Measurements from ENCODE around the gene SLC36A4.
"Not testable (repeated sequence)": the region's sequence is repeated elsewhere in the genome, so short reads cannot be mapped to it uniquely, and the experiment has no call there.

Gene SLC36A4

DNA sequence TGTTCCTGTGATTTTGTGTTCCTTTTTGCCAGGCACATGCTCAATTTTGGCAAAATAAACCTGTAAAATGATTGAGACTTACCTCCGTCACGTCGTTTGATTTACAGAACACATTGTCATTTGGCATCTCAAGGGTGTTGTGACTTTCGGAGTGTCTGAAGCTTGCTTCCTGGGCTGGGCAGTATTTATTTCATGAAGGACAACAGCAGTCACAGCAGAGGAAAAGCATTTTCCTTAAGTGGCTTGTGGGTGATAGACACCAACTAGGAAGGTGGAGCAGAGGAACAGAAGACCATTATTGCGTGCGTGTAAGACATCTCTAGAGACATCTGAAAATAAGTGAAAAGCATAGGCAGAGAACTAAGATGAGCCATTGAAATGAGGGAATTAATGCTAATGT, 80.2 kb downstream of the SLC36A4 start:
- no peak for DNase-seq

DNA sequence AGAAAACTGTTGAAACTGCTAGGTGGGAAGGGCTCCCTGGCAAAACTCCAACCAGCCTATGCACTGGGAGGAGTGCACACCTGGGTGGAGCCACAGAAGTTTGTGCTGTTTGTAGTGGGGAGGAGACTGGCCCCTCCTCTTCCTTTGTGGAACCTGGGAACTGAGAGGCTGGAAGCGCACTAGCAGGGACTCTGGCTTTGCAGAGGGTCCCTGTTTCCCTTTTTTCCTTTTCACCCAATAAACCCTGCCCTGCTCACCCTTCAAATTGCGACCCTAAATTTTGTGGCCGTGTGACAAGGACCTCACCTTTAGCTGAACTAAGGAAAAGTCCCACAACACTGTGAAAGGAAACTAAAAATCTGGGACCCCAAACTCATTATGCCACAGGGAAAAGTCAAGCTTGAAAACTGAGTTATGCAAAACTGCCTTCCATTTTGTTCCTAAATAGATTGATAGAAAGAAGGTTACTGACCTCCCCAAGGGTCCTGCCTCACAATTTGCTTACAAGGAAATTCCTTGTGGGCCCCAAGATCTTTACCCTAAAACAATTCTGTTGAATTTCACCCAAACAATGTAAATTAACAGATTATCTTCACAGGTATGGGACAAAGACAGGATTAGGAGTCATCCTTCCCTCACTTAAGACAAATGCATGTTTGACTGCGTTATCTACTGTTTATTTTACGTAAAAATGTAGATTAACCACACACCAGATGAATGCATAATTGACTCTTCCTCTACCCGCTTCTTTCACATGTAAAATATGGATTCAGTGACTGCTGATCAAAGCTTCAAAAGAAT, 81.0 kb downstream of the SLC36A4 start:
- no peak for DNase-seq

DNA sequence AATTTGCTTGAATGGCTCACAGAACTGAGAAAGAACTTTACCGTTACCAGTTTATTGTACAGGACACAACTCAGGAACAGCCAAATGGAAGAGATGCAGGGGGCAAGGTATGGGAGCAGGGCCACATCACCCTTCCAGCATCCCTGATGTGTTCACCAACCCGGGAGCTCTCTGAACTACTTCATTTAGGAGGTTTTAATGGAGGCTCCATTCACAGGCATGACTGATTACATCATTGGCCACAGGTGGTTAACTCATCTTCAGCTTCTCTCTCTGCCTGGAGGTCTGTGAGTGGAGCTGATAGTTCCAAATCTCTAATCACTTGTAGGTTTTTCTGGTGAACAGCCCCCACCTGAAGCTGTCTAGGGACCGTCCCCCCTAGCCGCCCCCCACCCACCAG, 83.5 kb downstream of the SLC36A4 start:
- no peak for DNase-seq

DNA sequence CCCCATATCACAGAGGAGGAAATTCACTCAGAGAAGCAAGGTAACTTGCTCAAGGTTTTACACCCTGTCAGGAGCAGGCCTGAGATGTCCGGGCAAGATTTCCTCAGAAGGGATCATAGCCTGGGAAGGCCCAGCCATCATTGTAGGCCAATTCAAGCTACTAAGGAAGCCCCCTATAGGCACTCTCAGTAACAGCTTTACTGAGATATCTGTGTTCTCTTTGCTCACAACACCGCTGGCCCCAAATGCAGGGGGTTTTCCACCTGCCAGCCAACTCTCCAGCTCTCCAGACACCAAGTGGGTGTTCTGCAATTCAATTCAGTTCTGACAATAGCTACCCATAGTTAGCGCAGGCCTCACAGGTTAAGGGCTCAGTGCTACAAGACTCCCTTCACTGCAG, 84.0 kb downstream of the SLC36A4 start:
- no peak for DNase-seq

DNA sequence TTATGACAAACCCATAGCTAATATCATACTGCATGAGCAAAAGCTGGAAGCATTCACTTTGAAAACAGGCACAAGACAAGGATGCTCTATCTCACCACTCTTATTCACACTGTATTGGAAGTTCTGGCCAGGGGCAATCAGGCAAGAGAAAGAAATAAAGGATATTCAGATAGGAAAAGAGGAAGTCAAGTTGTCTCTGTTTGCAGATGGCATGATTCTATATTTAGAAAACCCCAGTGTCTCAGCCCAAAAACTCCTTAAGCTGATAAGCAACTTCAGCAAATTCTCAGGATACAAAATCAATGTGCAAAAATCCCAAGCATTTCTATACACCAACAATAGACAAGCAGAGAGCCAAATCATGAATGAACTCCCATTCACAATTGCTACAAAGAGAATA, 86.6 kb downstream of the SLC36A4 start:
- not testable (repeated sequence) for DNase-seq

DNA sequence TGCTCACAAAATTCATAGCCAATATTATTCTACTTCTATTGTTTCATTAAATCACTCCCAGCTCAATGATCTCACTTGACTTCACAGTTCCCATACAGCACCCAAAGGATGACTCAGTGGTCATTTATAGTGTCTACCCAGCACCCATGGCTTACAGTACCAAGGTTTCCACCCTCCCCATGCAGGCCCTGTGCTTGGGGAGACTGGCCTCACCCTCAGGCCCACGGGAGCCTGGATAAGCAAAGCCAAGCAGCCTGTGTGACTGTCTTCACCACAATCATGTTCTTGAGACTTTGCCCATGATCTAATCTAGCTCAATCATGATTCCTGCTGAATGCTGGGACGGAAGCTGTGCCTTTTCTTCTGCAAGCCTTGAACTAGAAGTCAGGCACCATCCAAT, 97.6 kb downstream of the SLC36A4 start:
- DNase-seq: no peak

DNA sequence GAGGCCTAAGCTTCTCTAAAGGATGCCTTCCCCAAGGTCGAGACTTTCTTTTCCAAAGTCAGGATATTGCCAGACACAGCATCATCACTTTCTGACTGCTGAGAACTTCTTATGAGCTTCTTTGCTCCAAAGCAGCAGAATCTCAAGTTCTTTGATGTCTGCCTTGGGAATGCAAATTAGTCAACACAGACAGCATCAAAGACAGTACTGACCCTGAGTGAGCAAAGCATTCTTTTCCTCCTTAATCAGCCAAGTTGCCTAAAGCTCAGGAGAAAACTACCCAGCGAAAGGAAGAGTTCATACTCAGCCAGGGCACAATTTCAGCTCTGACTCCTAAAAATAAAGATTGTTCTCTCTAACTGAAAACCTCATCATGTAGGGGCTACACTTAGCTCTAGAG, 98.0 kb downstream of the SLC36A4 start:
- DNase-seq: no peak
